ENCODE results near the gene EGFL6.

The EGFL6 gene

GRCh38 chrX:13569479-13570260 is at the start of gene EGFL6:
Gene EGFL6, plus strand, starts transcription at chrX:13569601. Its CDS starts 261 bp downstream, at chrX:13569862.
- no peak for DNase-seq

- no peak for DNase-seq
Observed at GRCh38 chrX:13520351-13520750, 49.0 kb upstream of the EGFL6 start.

GRCh38 chrX:13520936-13521335 is 48.5 kb upstream of the EGFL6 start:
- no peak for DNase-seq

GRCh38 chrX:13522811-13523210 is 46.6 kb upstream of the EGFL6 start:
- DNase-seq, result no peak

- no peak for DNase-seq
Observed at GRCh38 chrX:13533726-13534125, 35.7 kb upstream of the EGFL6 start.

GRCh38 chrX:13535376-13536165 is 33.8 kb upstream of the EGFL6 start:
- DNase-seq, result no peak

GRCh38 chrX:13536551-13536950 is 32.9 kb upstream of the EGFL6 start:
- DNase-seq, result no peak

GRCh38 chrX:13538414-13538813 is 31.0 kb upstream of the EGFL6 start:
- DNase-seq, result no peak

- DNase-seq, result no peak
Observed at GRCh38 chrX:13540602-13541001, 28.8 kb upstream of the EGFL6 start.

GRCh38 chrX:13545726-13546125 is 23.7 kb upstream of the EGFL6 start:
- no peak for DNase-seq

- no peak for DNase-seq
Observed at GRCh38 chrX:13547671-13548070, 21.7 kb upstream of the EGFL6 start.

- no peak for DNase-seq
Observed at GRCh38 chrX:13550346-13550745, 19.1 kb upstream of the EGFL6 start.

- DNase-seq, result no peak
Observed at GRCh38 chrX:13551610-13552009, 17.8 kb upstream of the EGFL6 start.

GRCh38 chrX:13552892-13553291 is 16.5 kb upstream of the EGFL6 start:
- no peak for DNase-seq

- no peak for DNase-seq
Observed at GRCh38 chrX:13565511-13565910, 3.9 kb upstream of the EGFL6 start.

GRCh38 chrX:13570261-13570605 is 832 bp downstream of the EGFL6 start:
- no peak for DNase-seq

- DNase-seq, result no peak
Observed at GRCh38 chrX:13571136-13571535, 1.7 kb downstream of the EGFL6 start.

- DNase-seq, result no peak
Observed at GRCh38 chrX:13574600-13574999, 5.2 kb downstream of the EGFL6 start.

GRCh38 chrX:13579661-13580060 is 10.3 kb downstream of the EGFL6 start:
- no peak for DNase-seq

GRCh38 chrX:13581554-13581953 is 12.2 kb downstream of the EGFL6 start:
- no peak for DNase-seq

- DNase-seq, result no peak
Observed at GRCh38 chrX:13587786-13588477, 18.5 kb downstream of the EGFL6 start.

- no peak for DNase-seq
Observed at GRCh38 chrX:13590207-13590606, 20.8 kb downstream of the EGFL6 start.

GRCh38 chrX:13590914-13591313 is 21.5 kb downstream of the EGFL6 start:
- DNase-seq, result no peak

- no peak for DNase-seq
Observed at GRCh38 chrX:13597874-13598273, 28.5 kb downstream of the EGFL6 start.

Measured in CD4-positive, alpha-beta T cell treated with Interleukin-1 beta for 1 hour (primary cell).